ENCODE measurements around the gene ADAMTS12. TPM values are rescaled to one million over a fixed set of nuclear protein-coding genes. Genes with fewer than 3 reads are reported as not detected.
"Not testable (repeated sequence)": the region's sequence is repeated elsewhere in the genome, so short reads cannot be mapped to it uniquely, and the experiment has no call there.

The ADAMTS12 gene
- total RNA-seq, 1 donor from 2014 or later = 10.4 TPM

DNA sequence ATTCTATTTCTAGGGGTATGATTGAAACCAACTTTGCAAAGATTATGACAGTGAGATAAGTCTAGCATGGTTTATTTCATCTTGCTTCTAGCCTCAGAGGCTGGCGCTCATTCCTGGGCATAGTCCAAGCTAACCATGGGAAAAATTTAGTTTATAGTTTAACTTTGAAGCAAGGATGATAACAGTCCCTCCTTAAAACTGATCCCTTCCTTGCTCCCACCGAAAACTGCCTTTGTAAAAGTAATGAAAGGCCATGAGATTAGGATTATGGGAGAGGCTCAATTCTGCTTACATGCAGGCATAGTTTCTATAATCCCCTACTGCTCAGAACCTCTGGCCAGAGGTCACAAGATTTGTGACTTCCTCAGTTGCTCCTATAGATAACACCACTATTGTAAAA, 375.4 kb downstream of the ADAMTS12 start:
- peaks cover 5% of the 10 kb centered on the region for H3K4me1 Mint-ChIP-seq
- TF ChIP-seq, protein P1, sequence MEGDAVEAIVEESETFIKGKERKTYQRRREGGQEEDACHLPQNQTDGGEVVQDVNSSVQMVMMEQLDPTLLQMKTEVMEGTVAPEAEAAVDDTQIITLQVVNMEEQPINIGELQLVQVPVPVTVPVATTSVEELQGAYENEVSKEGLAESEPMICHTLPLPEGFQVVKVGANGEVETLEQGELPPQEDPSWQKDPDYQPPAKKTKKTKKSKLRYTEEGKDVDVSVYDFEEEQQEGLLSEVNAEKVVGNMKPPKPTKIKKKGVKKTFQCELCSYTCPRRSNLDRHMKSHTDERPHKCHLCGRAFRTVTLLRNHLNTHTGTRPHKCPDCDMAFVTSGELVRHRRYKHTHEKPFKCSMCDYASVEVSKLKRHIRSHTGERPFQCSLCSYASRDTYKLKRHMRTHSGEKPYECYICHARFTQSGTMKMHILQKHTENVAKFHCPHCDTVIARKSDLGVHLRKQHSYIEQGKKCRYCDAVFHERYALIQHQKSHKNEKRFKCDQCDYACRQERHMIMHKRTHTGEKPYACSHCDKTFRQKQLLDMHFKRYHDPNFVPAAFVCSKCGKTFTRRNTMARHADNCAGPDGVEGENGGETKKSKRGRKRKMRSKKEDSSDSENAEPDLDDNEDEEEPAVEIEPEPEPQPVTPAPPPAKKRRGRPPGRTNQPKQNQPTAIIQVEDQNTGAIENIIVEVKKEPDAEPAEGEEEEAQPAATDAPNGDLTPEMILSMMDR (conservative IDR thresholded peaks at IDR 0.05) = no peak

DNA sequence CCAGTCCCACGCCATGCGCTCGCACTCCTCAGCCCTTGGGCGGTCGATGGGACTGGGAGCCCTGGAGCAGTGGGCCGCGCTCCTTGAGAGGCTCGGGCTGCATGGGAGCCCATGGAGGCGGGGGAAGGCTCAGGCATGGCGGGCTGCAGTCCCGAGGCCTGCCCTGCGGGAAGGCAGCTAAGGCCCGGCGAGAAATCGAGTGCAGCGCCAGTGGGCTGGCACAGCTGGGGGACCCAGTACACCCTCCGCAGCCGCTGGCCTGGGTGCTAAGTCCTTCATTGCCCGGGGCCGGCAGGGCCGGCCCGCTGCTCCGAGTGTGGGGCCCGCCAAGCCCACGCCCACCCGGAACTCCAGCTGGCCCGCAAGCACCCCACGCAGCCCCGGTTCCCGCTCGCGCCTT, 376.4 kb downstream of the ADAMTS12 start:
- H3K4me3 Mint-ChIP-seq; H3K4me1 Mint-ChIP-seq; H3K27ac Mint-ChIP-seq (ENCODE audit: unreplicated experiment); H3K36me3 Mint-ChIP-seq (ENCODE audit: low read depth); H3K27me3 Mint-ChIP-seq (ENCODE audit: low read depth); DNase-seq (ENCODE audit: low read depth, low spot score): not testable (repeated sequence)
- peaks cover 11% of the 10 kb centered on the region for H3K9me3 Mint-ChIP-seq

More for the DNA sequence above, 375.4 kb downstream of the ADAMTS12 start:
- Mint-ChIP-seq H3K27me3 (ENCODE audit: low read depth) (no peaks in the 10 kb centered on the region), H3K27ac (ENCODE audit: unreplicated experiment) (no peak overlapping the region), H3K4me3 (no peak overlapping the region), H3K36me3 (ENCODE audit: low read depth) (no peaks in the 10 kb centered on the region), H3K9me3 (peaks cover 11% of the 10 kb centered on the region)
- no peak for DNase-seq (ENCODE audit: low read depth, low spot score)

DNA sequence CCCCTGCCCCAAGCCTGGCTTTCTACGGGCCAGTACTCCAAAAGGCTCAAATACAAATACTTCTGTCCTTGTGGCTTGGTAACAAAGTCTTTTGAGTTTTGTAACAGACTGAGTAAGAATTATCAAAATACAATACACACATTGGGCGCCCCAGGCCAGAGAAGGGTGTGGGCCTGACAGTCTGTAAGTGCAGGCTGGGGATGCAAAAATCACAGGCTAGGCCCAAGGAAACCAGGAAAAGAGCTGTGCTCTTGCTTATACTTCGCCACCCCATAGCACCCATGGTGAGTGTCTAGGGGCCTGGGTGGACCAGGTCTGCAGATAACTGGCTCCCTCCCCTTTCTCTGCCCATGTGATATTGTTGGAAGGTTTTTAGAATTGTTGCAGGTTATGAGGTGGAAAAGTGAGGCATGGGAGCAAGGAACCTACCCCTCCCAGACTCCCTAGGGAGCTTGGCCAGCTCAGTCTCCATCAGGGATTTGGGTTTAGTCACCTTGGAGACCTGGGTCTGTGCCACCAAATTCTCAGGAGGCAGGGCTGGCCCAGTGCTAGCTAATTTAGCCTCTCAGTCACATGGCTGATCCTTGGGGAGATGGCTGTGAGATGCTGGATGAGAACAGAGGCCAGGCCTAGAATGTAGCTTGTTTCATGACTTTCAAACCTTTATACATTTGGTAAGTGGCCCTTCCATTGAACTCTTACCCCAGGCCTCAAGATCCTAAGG, 378.2 kb downstream of the ADAMTS12 start:
- peak overlapping the region; percentile 50 for H3K27ac Mint-ChIP-seq (ENCODE audit: unreplicated experiment)
- H3K36me3 Mint-ChIP-seq (ENCODE audit: low read depth) = no peaks in the 10 kb centered on the region
- H3K9me3 Mint-ChIP-seq = peaks cover 11% of the 10 kb centered on the region
- TF ChIP-seq, protein P1 (conservative IDR thresholded peaks at IDR 0.05) = no peak
- no peaks in the 10 kb centered on the region for H3K27me3 Mint-ChIP-seq (ENCODE audit: low read depth)
- DNase-seq (ENCODE audit: low read depth, low spot score) = no peak
- H3K4me1 Mint-ChIP-seq = peaks cover 5% of the 10 kb centered on the region
- no peak overlapping the region for H3K4me3 Mint-ChIP-seq

DNA sequence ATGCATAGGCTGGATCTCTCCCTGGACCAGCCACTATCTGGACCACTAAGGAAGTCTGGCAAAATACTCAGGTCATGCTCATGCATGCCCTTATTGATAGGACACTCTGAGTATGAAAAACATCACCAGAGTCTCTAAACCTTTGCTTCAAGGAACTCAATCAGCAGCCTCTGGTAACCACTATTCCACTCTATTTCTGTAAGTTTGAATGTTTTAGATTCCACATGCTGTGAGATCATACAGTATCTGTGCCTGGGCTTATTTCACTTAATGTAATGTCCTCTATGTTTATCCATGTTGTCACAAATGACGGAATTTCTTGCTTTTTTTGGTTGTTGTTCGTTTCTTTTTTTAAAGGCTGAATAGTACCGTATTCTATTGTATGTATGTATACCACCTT, 382.8 kb downstream of the ADAMTS12 start:
- peaks cover 5% of the 10 kb centered on the region for H3K4me1 Mint-ChIP-seq
- no peaks in the 10 kb centered on the region for H3K36me3 Mint-ChIP-seq (ENCODE audit: low read depth)
- H3K27ac Mint-ChIP-seq (ENCODE audit: unreplicated experiment) = no peak overlapping the region
- no peak for DNase-seq (ENCODE audit: low read depth, low spot score)
- no peaks in the 10 kb centered on the region for H3K27me3 Mint-ChIP-seq (ENCODE audit: low read depth)
- peaks cover 5% of the 10 kb centered on the region for H3K9me3 Mint-ChIP-seq
- TF ChIP-seq, protein P1 (conservative IDR thresholded peaks at IDR 0.05) = no peak
- H3K4me3 Mint-ChIP-seq = no peak overlapping the region

DNA sequence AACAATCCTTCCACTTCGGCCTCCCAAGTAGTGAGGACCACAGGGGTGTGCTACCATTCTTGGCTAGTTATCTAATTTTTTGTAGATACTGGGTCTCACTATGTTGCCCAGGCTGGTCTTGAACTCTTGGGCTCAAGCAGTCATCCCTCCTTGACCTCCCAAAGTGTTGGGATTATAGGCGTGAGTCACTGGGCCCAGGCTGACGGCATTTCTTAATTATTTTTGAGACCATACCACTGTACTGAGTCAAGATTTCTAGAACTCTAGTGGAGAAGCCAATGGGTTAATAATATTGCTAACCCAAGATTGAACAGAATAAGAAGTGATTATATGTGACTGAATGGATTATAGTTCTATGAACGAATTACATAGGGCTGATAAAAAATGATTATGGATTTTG, 384.4 kb downstream of the ADAMTS12 start:
- Mint-ChIP-seq H3K36me3 (ENCODE audit: low read depth) (no peaks in the 10 kb centered on the region), H3K4me1 (peaks cover 12% of the 10 kb centered on the region), H3K4me3 (no peak overlapping the region), H3K27me3 (ENCODE audit: low read depth) (no peaks in the 10 kb centered on the region), H3K9me3 (peaks cover 5% of the 10 kb centered on the region), H3K27ac (ENCODE audit: unreplicated experiment) (no peak overlapping the region)
- no peak for DNase-seq (ENCODE audit: low read depth, low spot score)
- TF ChIP-seq, protein P1 (conservative IDR thresholded peaks at IDR 0.05) = no peak

DNA sequence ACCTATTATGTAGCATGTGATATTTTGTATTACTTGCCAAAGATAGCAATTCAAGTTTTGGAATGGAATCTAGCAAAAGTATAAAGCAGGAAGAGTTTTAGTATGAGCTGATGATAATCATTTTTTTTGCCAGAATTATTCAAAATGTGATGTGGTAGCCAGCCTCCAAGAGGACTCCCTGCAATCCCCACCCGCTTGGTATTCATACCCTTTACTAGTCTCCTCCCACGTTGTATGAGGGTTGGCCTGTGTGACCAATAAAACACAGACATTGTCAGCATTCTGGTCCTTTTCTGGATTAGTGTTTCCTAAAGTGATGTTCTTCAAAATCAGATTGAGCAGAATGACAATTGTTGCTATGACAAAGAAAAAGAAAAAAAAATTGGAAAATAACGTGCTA, 387.2 kb downstream of the ADAMTS12 start:
- Mint-ChIP-seq H3K36me3 (ENCODE audit: low read depth) (no peaks in the 10 kb centered on the region), H3K27me3 (ENCODE audit: low read depth) (no peaks in the 10 kb centered on the region), H3K4me1 (peaks cover 12% of the 10 kb centered on the region), H3K4me3 (no peak overlapping the region), H3K27ac (ENCODE audit: unreplicated experiment) (no peak overlapping the region), H3K9me3 (peaks cover 5% of the 10 kb centered on the region)
- no peak for DNase-seq (ENCODE audit: low read depth, low spot score)
- TF ChIP-seq, protein P1 (conservative IDR thresholded peaks at IDR 0.05) = no peak

All from neural crest cell (in vitro differentiated cells).